ENCODE data around the gene ZNF548. TPM values are rescaled to one million over a fixed set of nuclear protein-coding genes. Genes with fewer than 3 reads are reported as not detected.

The ZNF548 gene
- total RNA-seq = 10 to 100 TPM; 23.8 to 28.8 TPM

DNA sequence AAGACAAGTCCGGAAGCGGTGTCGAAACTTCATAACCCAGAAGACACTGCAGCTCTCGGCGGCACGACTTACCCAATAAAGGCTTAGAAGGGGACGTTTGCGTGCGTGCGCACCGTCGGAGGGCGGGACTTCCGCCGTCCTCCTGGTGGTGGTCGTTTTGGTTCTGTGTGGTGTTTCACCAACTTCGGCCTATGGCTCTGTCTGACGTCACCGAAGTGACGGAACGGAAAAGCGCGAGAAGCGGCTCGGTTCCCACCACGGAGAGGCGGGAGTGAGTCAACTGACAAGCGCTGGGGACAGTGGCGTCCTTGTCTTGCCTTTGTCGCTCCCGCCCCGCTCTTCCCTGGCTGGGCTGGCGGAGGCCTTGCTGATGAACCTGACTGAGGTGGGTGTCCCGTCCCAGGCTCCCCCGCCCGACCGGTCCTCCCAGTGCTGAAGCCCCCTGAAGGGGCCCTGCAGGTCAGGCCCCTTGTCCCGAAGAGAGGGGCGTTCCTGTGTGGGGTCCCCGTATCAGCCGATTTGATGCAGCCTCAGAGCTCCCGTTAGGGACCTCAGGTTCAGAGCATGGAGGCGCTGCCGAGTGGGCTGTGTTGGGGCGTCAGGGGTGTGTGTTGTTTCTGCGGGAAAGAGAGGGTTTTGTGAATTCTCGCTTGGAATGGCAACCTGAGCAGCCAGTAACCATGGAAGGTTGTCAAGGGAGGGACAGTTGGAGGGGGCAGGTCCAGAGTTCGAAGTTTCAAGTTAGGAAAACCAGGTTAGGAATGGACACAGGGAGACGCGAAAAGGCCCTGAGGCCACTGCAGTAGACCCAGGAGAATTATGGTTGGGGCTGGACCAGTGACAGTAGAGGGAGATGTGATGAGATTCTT lies at the start of gene ZNF548:
Gene ZNF548, plus strand, starts transcription at position 125 of the 869 bp plus-strand sequence. Its CDS starts 246 bp downstream, at position 371.
- H3K4me3 Mint-ChIP-seq = peak within 1 kb of the TSS; percentile 90
- CTCF ChIA-PET = interaction anchor here (0.9 to 1.5 kb wide), 5 partner anchors 16 to 198 kb away, joined by 3 to 4 read pairs (median 4); partner anchors contain the start of genes ZIK1, ZNF264 and ZNF460
- peaks cover 38% of the 10 kb centered on the region for H3K36me3 Mint-ChIP-seq
- H3K9me3 Mint-ChIP-seq (ENCODE audit: low read depth) = peaks cover 6% of the 10 kb centered on the region
- ATAC-seq (peak; percentile 98), DNase-seq (peak; percentile 99)
- H3K27me3 Mint-ChIP-seq = no peaks in the 10 kb centered on the region
- peaks cover 35% of the 10 kb centered on the region for H3K4me1 Mint-ChIP-seq
- peak within 1 kb of the TSS; percentile 96 for H3K27ac Mint-ChIP-seq

DNA sequence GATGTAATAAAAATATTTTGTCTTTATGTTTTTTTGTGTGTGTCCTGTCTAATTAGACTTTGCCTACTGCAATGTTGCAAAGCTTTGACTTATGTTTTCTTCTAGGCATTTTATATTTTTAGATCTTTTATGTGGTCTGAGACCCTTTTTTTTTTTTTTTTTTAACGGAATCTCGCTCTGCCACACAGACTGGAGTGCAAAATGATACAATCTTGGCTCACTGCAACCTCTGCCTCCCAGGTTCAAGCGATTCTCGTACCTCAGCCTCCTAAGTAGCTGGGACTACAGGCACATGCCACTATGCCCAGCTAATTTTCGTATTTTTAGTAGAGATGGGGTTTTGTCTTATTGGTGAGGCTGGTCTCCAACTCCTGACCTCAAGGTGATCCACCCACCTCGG lies 47.1 kb upstream of the ZNF548 start:
- no peaks in the 10 kb centered on the region for H3K36me3 Mint-ChIP-seq
- no peak overlapping the region for H3K4me3 Mint-ChIP-seq
- H3K27me3 Mint-ChIP-seq = peaks cover 2% of the 10 kb centered on the region
- no peak overlapping the region for H3K27ac Mint-ChIP-seq
- DNase-seq (no peak), ATAC-seq (no peak)
- no peaks in the 10 kb centered on the region for H3K4me1 Mint-ChIP-seq
- CTCF ChIA-PET = interaction anchor here (0.7 to 1.2 kb wide), 2 partner anchors 8 to 1182 kb away, joined by 3 to 4 read pairs; partner anchors contain the start of gene ZNF304
- H3K9me3 Mint-ChIP-seq (ENCODE audit: low read depth) = peaks cover 2% of the 10 kb centered on the region

DNA sequence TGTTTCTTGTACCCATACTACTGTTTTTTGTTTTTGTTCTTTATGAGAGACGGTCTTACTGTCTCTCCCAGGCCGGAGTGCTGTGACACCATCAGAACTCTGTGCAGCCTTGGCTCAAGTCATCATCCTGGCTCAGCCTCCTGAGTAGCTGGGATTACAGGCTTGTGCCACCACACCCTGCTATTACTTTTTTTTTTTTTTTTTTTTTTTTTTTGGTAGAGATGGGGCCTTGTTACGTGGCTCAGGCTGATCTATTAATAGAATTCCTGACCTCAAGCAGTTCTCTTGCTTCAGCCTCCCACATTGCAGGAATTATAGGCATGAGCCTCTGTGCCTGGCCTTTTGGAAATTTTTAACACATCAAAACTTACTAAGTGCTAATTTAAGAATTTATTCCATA lies 41.5 kb upstream of the ZNF548 start:
- Mint-ChIP-seq H3K36me3 (peaks cover 15% of the 10 kb centered on the region), H3K27ac (no peak overlapping the region), H3K4me1 (peaks cover 27% of the 10 kb centered on the region), H3K27me3 (peaks cover 2% of the 10 kb centered on the region), H3K4me3 (no peak overlapping the region), H3K9me3 (ENCODE audit: low read depth) (peaks cover 4% of the 10 kb centered on the region)
- no peak for DNase-seq
- no peak for ATAC-seq
- CTCF ChIA-PET = no interaction called here

DNA sequence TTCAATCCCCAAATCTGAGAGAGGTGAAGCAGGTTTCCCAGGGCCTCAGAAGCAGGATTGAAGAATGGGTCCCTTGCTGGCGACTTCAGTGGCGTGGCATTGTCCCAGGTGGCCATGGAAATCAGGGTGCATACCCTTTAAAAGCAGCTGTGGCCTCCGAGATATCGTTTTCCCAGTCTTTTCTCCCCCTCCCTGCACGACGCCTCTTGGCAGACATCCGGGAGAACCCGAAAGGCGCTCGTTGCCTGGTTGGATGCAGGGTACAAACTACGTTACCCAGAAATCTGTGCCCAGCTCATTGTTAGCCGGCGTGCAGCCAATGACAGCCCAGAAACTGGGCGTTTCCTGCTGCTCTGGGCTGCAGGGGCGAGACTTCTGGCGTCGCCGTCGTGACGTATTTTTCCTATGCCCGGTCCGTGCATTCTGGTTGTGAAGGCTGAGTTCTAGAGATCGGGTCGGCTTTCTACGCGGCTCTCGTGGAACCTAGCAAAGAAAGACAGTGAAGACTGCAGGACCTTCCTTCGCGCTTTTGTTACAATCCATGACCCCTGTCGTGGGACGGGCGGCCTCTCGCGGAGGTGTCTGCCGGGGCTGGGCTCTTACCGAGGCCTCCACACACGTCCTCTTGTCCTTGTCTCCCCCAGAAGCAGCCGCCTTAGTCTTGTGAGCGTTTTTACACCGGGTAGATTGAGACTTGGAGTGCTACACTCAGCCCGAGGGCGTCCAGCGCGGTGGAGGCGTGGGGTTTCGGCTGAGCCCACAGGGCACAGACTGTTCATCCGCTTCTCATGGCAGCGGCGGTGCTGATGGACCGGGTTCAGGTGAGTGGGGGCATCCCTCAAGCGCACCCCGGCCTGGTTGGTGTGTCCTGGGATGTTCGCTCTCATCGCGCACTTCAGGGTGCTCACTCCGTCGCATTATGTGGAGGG lies 38.5 kb upstream of the ZNF548 start, which contains the start of gene ZNF304:
Gene ZNF304, plus strand, starts transcription at position 395 of the 929 bp plus-strand sequence. Its CDS starts 394 bp downstream, at position 789.
- Mint-ChIP-seq H3K27ac (peak within 1 kb of the TSS; percentile 93), H3K36me3 (peaks cover 44% of the 10 kb centered on the region), H3K4me3 (peak within 1 kb of the TSS; percentile 93), H3K27me3 (peaks cover 2% of the 10 kb centered on the region), H3K4me1 (peaks cover 32% of the 10 kb centered on the region), H3K9me3 (ENCODE audit: low read depth) (peaks cover 10% of the 10 kb centered on the region)
- DNase-seq (peak; percentile 95), ATAC-seq (peak; percentile 100)
- CTCF ChIA-PET = interaction anchor here (1.0 to 2.0 kb wide), 4 partner anchors 9 to 71 kb away, joined by 3 to 5 read pairs (median 4); partner anchors contain the start of genes TRAPPC2B, ZNF460, ZNF547 and ZNF548

DNA sequence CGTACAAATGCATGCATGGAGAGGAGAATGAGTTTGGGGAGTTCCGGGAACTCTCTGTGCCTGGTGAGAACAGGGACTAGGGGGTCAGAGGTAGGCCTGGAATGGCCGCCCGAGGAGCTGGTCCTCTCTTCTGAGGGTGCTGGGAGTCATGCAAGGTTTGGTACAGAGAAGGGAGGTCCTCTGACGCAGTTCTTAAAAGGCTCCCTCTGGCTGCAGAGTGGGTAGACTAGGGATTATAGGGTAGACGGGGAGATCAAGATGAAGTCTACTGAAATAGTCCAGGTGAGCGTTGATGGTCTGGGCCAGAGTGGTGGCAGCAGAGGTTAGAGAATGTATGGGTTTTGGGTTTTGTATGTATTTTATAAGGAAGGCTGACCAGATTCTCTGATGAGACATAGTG lies 37.8 kb upstream of the ZNF548 start:
- no peak for ATAC-seq
- Mint-ChIP-seq H3K9me3 (ENCODE audit: low read depth) (peaks cover 13% of the 10 kb centered on the region), H3K27me3 (peaks cover 2% of the 10 kb centered on the region), H3K4me1 (peaks cover 32% of the 10 kb centered on the region), H3K27ac (peak overlapping the region; percentile 93), H3K4me3 (peak overlapping the region; percentile 93), H3K36me3 (peaks cover 51% of the 10 kb centered on the region)
- DNase-seq = no peak
- CTCF ChIA-PET = no interaction called here

DNA sequence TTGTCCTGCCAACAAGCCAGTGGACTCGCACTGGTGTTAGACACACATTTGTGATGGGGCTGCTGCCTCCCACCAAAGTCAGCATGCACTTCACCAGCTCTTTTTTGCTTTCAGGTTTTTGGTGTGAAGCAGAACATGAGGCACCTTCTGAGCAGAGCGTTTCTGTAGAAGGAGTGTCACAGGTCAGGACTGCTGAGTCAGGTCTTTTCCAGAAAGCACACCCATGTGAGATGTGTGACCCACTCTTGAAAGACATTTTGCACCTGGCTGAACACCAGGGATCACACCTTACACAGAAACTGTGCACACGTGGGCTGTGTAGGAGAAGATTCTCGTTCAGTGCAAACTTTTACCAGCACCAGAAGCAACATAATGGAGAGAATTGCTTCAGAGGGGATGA lies 33.7 kb upstream of the ZNF548 start:
- Mint-ChIP-seq H3K4me3 (no peak overlapping the region), H3K36me3 (peaks cover 80% of the 10 kb centered on the region), H3K27ac (no peak overlapping the region), H3K27me3 (no peaks in the 10 kb centered on the region), H3K4me1 (peaks cover 24% of the 10 kb centered on the region), H3K9me3 (ENCODE audit: low read depth) (peaks cover 23% of the 10 kb centered on the region)
- CTCF ChIA-PET = no interaction called here
- no peak for DNase-seq
- ATAC-seq = no peak

DNA sequence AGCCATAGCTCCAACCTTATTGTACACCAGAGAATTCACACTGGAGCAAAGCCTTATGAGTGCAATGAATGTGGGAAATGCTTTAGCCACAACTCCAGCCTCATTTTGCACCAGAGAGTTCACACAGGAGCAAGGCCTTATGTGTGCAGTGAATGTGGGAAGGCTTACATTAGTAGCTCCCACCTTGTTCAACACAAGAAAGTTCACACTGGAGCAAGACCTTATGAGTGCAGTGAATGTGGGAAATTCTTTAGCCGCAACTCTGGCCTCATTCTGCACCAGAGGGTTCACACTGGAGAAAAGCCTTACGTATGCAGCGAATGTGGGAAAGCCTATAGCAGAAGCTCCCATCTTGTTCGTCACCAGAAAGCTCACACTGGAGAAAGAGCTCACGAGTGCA lies 32.2 kb upstream of the ZNF548 start:
- CTCF ChIA-PET = no interaction called here
- Mint-ChIP-seq H3K4me1 (peaks cover 14% of the 10 kb centered on the region), H3K4me3 (no peak overlapping the region), H3K36me3 (peaks cover 79% of the 10 kb centered on the region), H3K27ac (no peak overlapping the region), H3K9me3 (ENCODE audit: low read depth) (peaks cover 28% of the 10 kb centered on the region), H3K27me3 (no peaks in the 10 kb centered on the region)
- no peak for ATAC-seq
- no peak for DNase-seq

DNA sequence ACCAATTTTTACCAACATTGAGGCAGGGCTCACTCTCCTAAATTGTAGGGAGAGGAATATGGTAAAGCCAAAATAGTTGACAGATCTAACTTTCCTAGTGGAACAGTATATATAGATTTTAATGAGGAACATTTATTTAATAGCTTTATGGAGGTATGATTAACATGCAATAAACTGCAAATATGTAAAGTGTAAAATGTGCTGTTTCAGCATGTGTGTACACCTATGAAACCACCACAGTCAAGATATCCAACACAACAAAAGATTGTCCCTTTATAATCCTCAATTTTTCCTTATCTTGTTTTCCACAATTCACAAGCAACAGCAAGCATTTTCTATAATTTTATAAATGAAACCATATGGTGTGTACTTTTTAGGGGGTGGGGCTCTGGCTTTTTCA lies 30.4 kb upstream of the ZNF548 start:
- DNase-seq = no peak
- Mint-ChIP-seq H3K4me3 (no peak overlapping the region), H3K36me3 (peaks cover 69% of the 10 kb centered on the region), H3K27me3 (no peaks in the 10 kb centered on the region), H3K27ac (no peak overlapping the region), H3K4me1 (peaks cover 16% of the 10 kb centered on the region), H3K9me3 (ENCODE audit: low read depth) (peaks cover 24% of the 10 kb centered on the region)
- CTCF ChIA-PET = no interaction called here
- ATAC-seq = no peak

DNA sequence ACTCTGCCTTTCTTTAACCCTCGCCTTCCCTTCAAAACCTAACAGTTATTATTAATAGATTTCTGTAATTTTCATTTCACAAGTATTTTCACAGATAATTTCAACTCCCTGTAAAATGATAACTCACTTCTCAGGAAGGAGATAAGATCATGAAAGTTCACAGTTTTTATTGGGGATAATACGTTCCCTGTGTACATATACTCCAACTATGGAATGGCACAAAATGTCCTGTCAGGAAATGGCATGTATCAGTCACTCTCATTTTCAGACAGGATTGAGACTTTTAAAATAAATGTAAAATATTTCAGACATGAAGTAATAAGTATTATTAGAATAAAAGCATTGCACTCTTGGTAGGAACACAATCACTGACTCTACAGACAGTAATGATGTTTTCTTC lies 27.2 kb upstream of the ZNF548 start:
- Mint-ChIP-seq H3K4me1 (peaks cover 19% of the 10 kb centered on the region), H3K9me3 (ENCODE audit: low read depth) (peaks cover 18% of the 10 kb centered on the region), H3K27ac (peak overlapping the region; percentile 95), H3K4me3 (peak overlapping the region; percentile 90), H3K27me3 (no peaks in the 10 kb centered on the region), H3K36me3 (peaks cover 52% of the 10 kb centered on the region)
- DNase-seq (no peak), ATAC-seq (no peak)
- CTCF ChIA-PET = interaction anchor here (1.4 kb wide), 1 partner anchor 12 kb away, joined by 5 read pairs; the partner anchor contains the start of gene ZNF304

DNA sequence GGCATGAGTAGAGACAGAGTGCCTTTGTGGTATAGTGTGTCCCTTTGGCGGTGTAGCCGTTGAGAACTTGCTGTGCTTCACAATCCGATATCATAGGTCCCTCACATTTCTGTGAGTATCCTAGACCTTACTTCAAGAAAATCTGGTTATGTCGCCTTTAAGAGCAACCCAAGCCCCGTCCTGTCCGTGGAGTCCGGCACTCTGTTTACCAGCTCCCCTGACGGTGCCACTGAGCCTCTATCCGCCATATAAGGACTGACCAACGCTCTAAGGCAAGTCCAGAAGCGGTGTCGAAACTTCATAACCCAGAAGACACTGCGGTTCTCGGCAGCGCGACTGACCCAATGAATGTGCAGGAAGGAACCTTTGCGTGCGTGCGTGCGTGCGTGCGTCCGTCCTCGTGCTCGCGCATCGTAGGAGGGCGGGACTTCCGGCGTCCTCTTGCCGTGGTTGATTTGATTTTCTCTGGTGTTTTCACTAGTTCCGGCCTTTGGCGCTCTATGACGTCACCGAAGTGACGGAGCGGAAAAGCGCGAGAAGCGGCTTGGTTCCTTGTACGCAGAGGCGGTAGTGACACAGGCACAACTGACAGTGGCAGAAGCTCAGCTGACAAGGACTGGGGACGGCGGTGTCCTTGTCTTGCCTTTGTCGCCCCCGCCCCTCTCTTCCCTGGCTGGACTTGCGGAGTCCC lies 26.5 kb upstream of the ZNF548 start, which contains the start of the genes TRAPPC2B and ZNF547:
Gene TRAPPC2B, plus strand, starts transcription at position 555 of the 691 bp plus-strand sequence. CDS start 1,283 bp downstream, outside the sequence.
Gene ZNF547, plus strand, starts transcription at position 555 of the 691 bp plus-strand sequence. CDS start 5,005 bp downstream, outside the sequence.
- DNase-seq (peak; percentile 100), ATAC-seq (peak; percentile 95)
- CTCF ChIA-PET = interaction anchor here (1.2 to 1.4 kb wide), 2 partner anchors 13 to 80 kb away, joined by 3 to 5 read pairs; partner anchors contain the start of gene ZNF304
- Mint-ChIP-seq H3K9me3 (ENCODE audit: low read depth) (peaks cover 14% of the 10 kb centered on the region), H3K36me3 (peaks cover 50% of the 10 kb centered on the region), H3K4me3 (peak within 1 kb of the TSS; percentile 90), H3K27me3 (no peaks in the 10 kb centered on the region), H3K4me1 (peaks cover 19% of the 10 kb centered on the region), H3K27ac (peak within 1 kb of the TSS; percentile 95)

DNA sequence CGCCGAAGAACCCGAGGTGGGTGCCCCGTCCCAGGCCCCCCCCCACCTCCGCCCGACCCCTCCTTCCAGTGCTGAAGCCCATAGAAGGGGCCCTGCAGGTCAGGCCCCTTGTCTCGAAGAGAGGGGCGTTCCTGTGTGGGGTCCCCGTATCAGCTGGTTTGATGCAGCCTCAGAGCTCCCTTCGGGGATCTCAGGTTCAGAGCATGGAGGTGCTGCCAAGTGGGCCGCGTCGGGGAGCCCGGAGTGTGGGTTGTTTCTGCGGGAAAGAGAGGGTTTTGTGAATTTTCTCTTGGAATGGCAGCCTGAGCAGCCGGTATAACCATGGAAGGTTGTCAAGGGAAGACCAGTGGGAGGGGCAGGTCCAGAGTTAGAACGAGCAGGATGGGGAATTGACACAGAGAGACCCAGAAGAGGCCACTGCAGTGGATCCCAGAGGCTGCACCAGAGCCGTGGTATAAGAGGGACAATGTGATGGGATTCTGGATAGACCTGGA lies 25.9 kb upstream of the ZNF548 start:
- CTCF ChIA-PET = interaction anchor here (1.2 to 1.4 kb wide), 2 partner anchors 13 to 80 kb away, joined by 3 to 5 read pairs; partner anchors contain the start of gene ZNF304
- H3K9me3 Mint-ChIP-seq (ENCODE audit: low read depth) = peaks cover 16% of the 10 kb centered on the region
- no peak for ATAC-seq
- no peak for DNase-seq
- H3K27me3 Mint-ChIP-seq = no peaks in the 10 kb centered on the region
- peaks cover 50% of the 10 kb centered on the region for H3K36me3 Mint-ChIP-seq
- H3K27ac Mint-ChIP-seq = peak overlapping the region; percentile 95
- H3K4me3 Mint-ChIP-seq = peak overlapping the region; percentile 90
- H3K4me1 Mint-ChIP-seq = peaks cover 19% of the 10 kb centered on the region

DNA sequence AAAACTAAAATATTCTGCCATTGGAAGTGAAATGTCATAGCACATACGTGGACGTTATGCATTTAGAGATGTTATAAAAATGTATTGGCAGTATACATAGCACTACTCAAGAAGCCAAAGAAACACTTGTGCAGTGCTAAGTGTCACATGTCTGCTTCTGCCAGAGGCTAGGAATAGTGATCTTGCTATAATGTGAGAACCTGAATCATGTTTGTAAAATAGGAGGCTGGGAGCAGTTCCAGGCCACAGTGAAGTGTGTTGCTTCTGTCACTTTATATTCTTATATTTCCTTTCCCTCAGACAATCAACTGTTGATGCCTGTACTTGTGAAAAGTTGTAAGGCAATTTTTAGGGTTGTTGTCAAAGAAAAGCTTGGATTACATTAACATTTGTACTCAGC lies 22.9 kb upstream of the ZNF548 start:
- H3K9me3 Mint-ChIP-seq (ENCODE audit: low read depth) = peaks cover 15% of the 10 kb centered on the region
- CTCF ChIA-PET = no interaction called here
- no peak for ATAC-seq
- H3K27ac Mint-ChIP-seq = no peak overlapping the region
- no peak for DNase-seq
- no peaks in the 10 kb centered on the region for H3K27me3 Mint-ChIP-seq
- H3K4me1 Mint-ChIP-seq = peaks cover 17% of the 10 kb centered on the region
- peaks cover 52% of the 10 kb centered on the region for H3K36me3 Mint-ChIP-seq
- no peak overlapping the region for H3K4me3 Mint-ChIP-seq

Measured in activated CD8-positive, alpha-beta memory T cell treated with anti-CD3 and anti-CD28 coated beads, Interleukin-2, amount 10 ng/mL, durations not matched to agents 7 days and 5 days (primary cell).